Calu3 (cell line): ENCODE data around the gene CCPG1. TPM values are rescaled to one million over a fixed set of nuclear protein-coding genes. Genes with fewer than 3 reads are reported as not detected.
A peak's percentile ranks its signal among the peaks of the same experiment; 100 is the strongest.
"Not testable (repeated sequence)": the region's sequence is repeated elsewhere in the genome, so short reads cannot be mapped to it uniquely, and the experiment has no call there.

Source experiments
- BruUV-seq: library from RNA; stranded (reverse); fragments of 400-500 nt; replicated peaks from 2 replicates; lab custom pipeline; 2021; lab: Mats Ljungman, UMichigan
- CTCF ChIA-PET: fragments of 300-600 bp; sonication (Branson Sonifier 250); formaldehyde crosslinking; loops from one replicate; lab custom pipeline; 2022; ENCODE audit warnings: antibody characterized with exemption; lab: Charles Lee
- DNase-seq: peaks from one replicate; pipeline ENCODE4 v3.0.0; 2022
- H3K27ac Mint-ChIP-seq: one replicate; pipeline ENCODE4 v1.8.0; 2022; ENCODE audit warnings: mixed read lengths; ENCODE audit not compliant: unreplicated experiment
- H3K27me3 Mint-ChIP-seq: one replicate; pipeline ENCODE4 v1.8.0; 2022; ENCODE audit warnings: mixed read lengths; ENCODE audit not compliant: unreplicated experiment
- H3K36me3 Mint-ChIP-seq: one replicate; pipeline ENCODE4 v1.8.0; 2022; ENCODE audit warnings: mild to moderate bottlenecking, moderate library complexity, mixed read lengths; ENCODE audit not compliant: insufficient read depth, unreplicated experiment
- H3K4me1 Mint-ChIP-seq: one replicate; pipeline ENCODE4 v1.8.0; 2022; ENCODE audit warnings: mild to moderate bottlenecking, low read depth, mixed read lengths; ENCODE audit not compliant: unreplicated experiment
- H3K4me3 Mint-ChIP-seq: one replicate; pipeline ENCODE4 v1.8.0; 2022; ENCODE audit warnings: mild to moderate bottlenecking, low read depth, moderate library complexity, mixed read lengths; ENCODE audit not compliant: unreplicated experiment
- H3K9me3 Mint-ChIP-seq: one replicate; pipeline ENCODE4 v1.8.0; 2022; ENCODE audit warnings: low read depth, mixed read lengths; ENCODE audit not compliant: unreplicated experiment
- intact Hi-C: fragments of 100-400 bp; cut with micrococcal nuclease; formaldehyde crosslinking; loops from one replicate; pipeline ENCODE4 v1.10.0; 2022; ENCODE audit not compliant: unreplicated experiment
- total RNA-seq: library from RNA; stranded (reverse); gene quantifications from 2 replicates; pipeline ENCODE4 v1.2.3, GENCODE V29; 2022
- TF ChIP-seq, protein P1 (sequence below): fragments of 200-600 bp; IDR thresholded peaks from one replicate; pipeline ENCODE4 v1.8.0; 2022; ENCODE audit warnings: antibody characterized with exemption; ENCODE audit not compliant: unreplicated experiment

Gene CCPG1
- total RNA-seq, 1 experiment from 2014 or later: 54.5 TPM

DNA sequence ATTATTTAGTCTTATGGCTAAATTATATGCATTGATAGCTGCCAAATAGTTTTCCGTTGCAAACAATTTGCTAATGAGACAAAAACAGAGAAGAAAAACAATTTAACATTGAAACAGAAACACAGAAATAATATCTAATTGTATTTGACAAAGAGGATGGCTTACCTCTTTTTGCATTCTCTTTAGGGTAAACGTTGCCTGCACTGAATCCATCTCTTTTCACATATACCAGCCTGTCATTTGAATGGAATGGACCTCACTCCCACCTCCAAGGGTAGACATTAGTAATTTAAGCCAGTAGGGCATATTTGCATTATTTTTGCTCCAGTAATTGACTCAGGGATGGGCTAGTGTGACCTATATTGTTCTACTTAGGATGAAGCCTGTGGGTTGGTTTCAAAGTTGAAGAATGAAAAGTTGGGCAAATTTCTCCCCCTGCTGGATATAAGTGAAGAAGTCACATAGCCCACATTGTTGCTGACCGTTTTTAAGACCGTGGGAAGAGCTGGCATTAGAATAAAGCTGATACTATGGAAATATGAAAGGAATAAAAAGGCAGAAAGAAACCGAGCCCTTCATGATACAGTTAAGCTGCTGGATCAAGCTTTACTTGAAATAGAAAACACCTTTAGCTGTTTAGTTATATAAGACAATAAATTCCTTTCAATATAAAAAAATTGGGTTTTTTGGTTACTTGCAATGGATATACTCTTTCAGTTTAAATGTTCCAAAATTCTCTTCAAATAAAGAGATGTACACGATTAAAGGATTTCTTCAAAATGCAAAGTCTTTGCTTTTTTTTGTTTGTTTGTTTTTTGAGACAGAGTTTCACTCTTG lies 27.0 kb upstream of the CCPG1 start:
- DNase-seq: peak; percentile 34
- H3K27me3 Mint-ChIP-seq: no peaks in the 10 kb centered on the region
- H3K4me3 Mint-ChIP-seq: no peak overlapping the region
- CTCF ChIA-PET: interaction anchor here (0.6 to 1.6 kb wide), 8 partner anchors 13 to 217 kb away, joined by 3 to 10 read pairs (median 6); partner anchors contain the start of genes CCPG1, PIERCE2, PIGB and PIGBOS1
- H3K9me3 Mint-ChIP-seq: no peaks in the 10 kb centered on the region
- no peak overlapping the region for H3K27ac Mint-ChIP-seq
- H3K36me3 Mint-ChIP-seq: no peaks in the 10 kb centered on the region
- intact Hi-C loops: loop anchor here (1.0 to 10.0 kb wide), 4 partner anchors 60 to 1473 kb away; partner anchors contain the start of genes PIGB and PIGBOS1
- no TSS peak for BruUV-seq
- peaks cover 7% of the 10 kb centered on the region for H3K4me1 Mint-ChIP-seq
- TF ChIP-seq, protein P1, sequence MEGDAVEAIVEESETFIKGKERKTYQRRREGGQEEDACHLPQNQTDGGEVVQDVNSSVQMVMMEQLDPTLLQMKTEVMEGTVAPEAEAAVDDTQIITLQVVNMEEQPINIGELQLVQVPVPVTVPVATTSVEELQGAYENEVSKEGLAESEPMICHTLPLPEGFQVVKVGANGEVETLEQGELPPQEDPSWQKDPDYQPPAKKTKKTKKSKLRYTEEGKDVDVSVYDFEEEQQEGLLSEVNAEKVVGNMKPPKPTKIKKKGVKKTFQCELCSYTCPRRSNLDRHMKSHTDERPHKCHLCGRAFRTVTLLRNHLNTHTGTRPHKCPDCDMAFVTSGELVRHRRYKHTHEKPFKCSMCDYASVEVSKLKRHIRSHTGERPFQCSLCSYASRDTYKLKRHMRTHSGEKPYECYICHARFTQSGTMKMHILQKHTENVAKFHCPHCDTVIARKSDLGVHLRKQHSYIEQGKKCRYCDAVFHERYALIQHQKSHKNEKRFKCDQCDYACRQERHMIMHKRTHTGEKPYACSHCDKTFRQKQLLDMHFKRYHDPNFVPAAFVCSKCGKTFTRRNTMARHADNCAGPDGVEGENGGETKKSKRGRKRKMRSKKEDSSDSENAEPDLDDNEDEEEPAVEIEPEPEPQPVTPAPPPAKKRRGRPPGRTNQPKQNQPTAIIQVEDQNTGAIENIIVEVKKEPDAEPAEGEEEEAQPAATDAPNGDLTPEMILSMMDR: peak; percentile 43

DNA sequence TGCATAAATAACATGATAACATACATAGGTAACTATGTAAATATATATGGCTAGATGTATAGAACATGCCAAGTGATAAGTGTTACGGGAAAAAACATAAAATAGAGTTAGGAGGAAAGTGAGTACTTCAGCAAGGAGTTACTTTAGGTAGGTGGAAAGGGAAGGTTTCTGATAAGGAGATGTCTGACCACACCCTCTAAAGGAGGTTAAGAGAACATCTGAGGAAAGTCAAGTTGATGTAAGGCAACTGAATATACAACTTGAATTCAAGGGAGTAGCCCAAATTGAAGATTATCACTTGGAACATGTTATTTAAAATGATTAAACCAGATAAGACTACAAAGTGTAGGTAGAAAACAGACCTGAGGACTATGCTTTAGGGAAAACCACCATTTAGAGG lies 13.9 kb upstream of the CCPG1 start:
- CTCF ChIA-PET: interaction anchor here (0.6 to 1.1 kb wide), 2 partner anchors 13 to 30 kb away, joined by 3 to 4 read pairs; no protein-coding TSS in a partner anchor
- Mint-ChIP-seq H3K27me3 (no peaks in the 10 kb centered on the region), H3K4me1 (no peaks in the 10 kb centered on the region), H3K4me3 (no peak overlapping the region), H3K36me3 (no peaks in the 10 kb centered on the region), H3K27ac (no peak overlapping the region), H3K9me3 (no peaks in the 10 kb centered on the region)
- no TSS peak for BruUV-seq
- no peak for DNase-seq
- intact Hi-C loops: no loop called here
- TF ChIP-seq, protein P1: no peak

DNA sequence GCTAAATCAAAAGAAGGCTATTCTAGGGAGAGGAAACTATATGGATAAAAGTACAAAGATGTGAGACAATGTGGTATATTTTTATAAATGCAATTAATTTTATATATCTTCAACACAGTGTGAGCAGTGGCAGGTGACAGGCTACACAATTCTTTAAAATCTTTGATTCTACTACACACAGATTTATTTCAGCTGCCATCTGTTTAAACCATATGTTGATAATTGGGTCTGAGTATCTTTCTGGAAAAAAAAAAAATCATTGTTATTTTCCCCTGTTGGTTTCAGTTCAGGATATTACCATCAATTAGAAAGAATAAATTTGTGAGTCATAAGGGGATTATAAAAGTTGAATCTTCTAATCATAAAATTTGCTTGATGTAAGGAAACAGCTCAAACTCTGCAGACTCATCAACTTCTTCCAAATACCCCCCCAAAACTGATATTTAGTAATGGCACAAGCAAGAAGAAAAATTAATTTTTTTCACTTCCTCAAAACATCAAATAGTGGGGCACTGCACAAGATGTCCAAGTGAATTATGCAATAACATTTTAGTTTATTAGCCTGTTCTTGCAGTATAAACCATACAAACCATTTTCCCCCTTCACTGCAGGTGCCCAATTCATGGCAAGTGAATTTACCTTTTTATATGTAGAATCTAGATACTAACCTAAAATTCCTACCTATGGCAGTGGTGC lies 12.2 kb upstream of the CCPG1 start:
- Mint-ChIP-seq H3K36me3 (no peaks in the 10 kb centered on the region), H3K27me3 (no peaks in the 10 kb centered on the region), H3K4me1 (no peaks in the 10 kb centered on the region), H3K4me3 (no peak overlapping the region), H3K27ac (no peak overlapping the region), H3K9me3 (no peaks in the 10 kb centered on the region)
- intact Hi-C loops: no loop called here
- no TSS peak for BruUV-seq
- CTCF ChIA-PET: interaction anchor here (0.7 kb wide), 1 partner anchor 1384 kb away, joined by 3 read pairs; no protein-coding TSS in a partner anchor
- no peak for DNase-seq
- TF ChIP-seq, protein P1: no peak

DNA sequence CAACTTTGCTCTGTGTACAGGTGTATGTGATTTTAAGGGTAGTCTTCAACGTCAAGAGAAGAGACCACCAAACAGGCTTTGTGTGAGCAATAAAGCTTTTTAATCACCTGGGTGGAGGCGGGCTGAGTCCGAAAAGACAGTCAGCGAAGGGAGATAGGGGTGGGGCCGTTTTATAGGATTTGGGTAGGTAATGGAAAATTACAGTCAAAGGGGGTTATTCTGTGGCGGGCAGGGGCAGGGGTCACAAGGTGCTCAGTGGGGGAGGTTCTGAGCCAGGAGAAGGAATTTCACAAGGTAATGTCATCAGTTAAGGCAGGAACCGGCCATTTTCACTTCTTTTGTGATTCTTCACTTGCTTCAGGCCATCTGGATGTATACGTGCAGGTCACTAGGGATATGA lies 9.5 kb upstream of the CCPG1 start:
- intact Hi-C loops, CTCF ChIA-PET, H3K27me3 Mint-ChIP-seq, BruUV-seq, H3K9me3 Mint-ChIP-seq, DNase-seq, H3K36me3 Mint-ChIP-seq, H3K27ac Mint-ChIP-seq, H3K4me3 Mint-ChIP-seq, H3K4me1 Mint-ChIP-seq: not testable (repeated sequence)

DNA sequence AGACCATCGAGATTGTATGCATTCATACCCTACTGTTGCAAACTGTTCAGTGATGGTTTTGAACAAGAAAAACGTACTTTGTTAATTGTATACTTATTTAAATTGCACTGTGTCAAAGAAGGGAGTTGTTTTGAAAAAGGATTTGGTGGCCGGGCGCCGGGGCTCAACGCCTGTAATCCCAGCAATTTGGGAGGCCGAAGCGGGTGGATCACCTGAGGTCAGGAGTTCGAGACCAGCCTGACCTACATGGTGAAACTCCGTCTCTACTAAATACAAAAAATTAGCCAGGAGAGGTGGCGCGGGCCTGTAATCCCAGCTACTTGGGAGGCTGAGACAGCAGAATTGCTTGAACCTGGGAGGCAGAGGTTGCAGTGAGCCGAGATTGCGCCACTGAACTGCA lies 817 bp upstream of the CCPG1 start:
- peak overlapping the region; percentile 81 for H3K4me3 Mint-ChIP-seq
- not testable (repeated sequence) for DNase-seq, H3K4me1 Mint-ChIP-seq, H3K27me3 Mint-ChIP-seq, H3K9me3 Mint-ChIP-seq, BruUV-seq
- CTCF ChIA-PET: interaction anchor here (0.5 to 2.0 kb wide), 10 partner anchors 13 to 833 kb away, joined by 3 to 19 read pairs (median 4); partner anchors contain the start of genes PIGB and PIGBOS1
- peaks cover 23% of the 10 kb centered on the region for H3K36me3 Mint-ChIP-seq
- H3K27ac Mint-ChIP-seq: peak overlapping the region; percentile 75
- intact Hi-C loops: loop anchor here (5.0 kb wide), 1 partner anchor 212 kb away; the partner anchor contains the start of gene RSL24D1
